ENCODE measurements around the gene NCOA3.

Gene NCOA3

DNA sequence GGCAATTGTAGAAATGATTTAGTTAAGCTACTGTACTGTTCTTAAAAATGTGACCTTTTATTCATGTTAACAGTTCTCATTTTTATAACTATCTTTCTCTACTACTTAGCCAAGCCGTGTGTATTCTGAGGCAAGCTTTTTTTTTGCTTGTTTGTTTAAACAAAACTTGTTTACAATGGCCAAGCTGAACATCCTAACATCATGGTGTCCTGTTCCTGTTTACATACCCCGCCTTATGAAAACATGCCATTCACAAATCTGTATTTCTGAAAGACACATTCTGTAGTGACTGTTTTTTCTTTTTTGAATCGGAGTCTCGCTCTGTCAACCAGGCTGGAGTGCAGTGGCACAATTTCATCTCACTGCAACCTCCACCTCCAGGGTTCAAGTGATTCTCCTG lies 140.9 kb downstream of the NCOA3 start:
- no peak for DNase-seq

DNA sequence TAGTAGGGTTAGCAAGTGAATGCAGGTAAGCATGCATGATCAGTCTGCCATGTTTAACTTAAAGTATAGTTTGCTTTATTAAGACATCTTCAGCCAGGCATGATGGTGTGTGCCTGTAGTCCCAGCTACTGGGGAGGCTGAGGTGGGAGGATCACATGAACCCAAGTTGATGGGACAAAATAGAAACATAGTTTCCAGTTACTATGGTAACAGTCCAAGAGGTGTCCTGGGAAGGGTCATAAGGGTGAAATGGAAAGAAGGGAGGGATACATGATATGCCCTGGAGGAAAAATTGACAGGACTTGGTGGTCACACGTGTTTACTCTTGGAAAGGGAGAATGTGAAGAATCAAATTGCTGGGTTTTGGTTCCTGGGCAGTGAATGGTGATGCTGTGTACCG lies 143.9 kb downstream of the NCOA3 start:
- DNase-seq: no peak

DNA sequence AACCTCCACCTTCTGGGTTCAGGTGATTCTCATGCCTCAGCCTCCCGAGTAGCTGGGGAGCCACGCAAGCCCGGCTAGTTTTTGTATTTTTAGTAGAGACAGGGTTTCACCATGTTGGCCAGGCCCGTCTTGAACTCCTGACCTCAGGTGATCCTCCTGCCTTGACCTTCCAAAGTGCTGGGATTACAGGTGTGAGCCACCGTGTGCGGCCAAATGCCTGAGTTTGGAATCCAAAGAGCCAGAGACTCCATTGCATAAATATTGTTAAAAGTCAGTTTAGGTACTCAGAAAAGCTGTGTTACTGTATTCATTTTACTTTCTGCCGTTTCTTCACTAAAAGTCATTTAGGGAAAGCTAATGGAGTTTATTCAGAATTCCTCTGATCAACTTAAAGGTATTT lies 146.3 kb downstream of the NCOA3 start:
- no peak for DNase-seq

DNA sequence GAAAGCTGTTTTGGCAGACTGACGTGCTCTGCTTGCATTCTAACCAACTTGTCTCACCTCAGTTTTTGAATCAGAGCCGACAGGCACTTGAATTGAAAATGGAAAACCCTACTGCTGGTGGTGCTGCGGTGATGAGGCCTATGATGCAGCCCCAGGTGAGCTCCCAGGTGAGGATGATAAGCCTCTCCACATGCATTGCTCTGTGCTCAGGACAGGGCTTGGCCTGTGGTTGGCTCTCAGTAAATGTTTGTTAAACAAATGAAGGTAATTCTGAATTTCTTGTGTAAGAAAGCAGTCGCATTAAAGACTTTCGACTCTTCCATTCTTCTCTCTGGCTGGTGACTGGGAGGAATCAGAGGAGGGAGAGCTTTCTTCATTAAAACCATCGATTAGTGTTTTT lies 147.3 kb downstream of the NCOA3 start:
- DNase-seq: no peak

DNA sequence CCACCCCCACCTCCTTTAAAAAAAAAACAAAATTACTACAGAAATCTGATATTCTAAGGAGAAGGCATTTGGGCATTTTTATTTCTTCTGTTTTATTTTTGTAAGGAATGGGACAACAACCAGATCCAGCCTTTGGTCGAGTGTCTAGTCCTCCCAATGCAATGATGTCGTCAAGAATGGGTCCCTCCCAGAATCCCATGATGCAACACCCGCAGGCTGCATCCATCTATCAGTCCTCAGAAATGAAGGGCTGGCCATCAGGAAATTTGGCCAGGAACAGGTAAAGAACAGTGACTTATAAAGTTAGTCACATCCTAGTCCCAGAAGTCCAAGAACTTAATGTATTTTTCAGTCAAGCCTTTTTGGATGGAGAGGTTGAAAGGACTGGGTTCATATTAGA lies 150.6 kb downstream of the NCOA3 start:
- no peak for DNase-seq

DNA sequence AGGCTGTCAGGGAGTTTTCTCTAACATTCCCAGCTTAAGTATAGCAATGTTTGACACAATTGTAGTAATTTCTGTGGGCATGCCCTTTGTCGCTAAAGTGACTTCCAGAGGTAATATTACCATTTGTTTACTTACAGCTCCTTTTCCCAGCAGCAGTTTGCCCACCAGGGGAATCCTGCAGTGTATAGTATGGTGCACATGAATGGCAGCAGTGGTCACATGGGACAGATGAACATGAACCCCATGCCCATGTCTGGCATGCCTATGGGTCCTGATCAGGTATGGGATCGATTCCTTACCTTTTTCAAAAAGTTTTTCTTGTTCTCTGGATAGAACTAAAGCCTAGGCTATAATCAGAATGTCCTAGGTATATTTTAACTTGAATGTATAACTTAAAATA lies 151.1 kb downstream of the NCOA3 start:
- DNase-seq: no peak

DNA sequence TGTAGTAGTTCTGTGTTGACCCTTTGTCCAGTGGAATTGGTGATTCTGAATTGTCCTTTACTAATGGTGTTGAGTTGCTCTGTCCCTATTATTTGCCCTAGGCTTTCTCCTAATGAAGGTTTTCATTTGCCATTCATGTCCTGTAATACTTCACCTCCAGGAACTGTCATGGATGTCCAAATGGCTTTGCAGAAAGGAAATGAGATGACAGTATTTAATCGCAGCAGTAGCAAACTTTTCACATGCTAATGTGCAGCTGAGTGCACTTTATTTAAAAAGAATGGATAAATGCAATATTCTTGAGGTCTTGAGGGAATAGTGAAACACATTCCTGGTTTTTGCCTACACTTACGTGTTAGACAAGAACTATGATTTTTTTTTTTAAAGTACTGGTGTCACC lies 152.2 kb downstream of the NCOA3 start:
- no peak for DNase-seq

DNA sequence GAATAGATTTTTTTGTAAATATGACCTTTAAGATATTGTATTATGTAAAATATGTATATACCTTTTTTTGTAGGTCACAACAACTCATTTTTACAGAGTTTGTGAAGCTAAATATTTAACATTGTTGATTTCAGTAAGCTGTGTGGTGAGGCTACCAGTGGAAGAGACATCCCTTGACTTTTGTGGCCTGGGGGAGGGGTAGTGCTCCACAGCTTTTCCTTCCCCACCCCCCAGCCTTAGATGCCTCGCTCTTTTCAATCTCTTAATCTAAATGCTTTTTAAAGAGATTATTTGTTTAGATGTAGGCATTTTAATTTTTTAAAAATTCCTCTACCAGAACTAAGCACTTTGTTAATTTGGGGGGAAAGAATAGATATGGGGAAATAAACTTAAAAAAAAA lies 152.7 kb downstream of the NCOA3 start:
- no peak for DNase-seq

DNA sequence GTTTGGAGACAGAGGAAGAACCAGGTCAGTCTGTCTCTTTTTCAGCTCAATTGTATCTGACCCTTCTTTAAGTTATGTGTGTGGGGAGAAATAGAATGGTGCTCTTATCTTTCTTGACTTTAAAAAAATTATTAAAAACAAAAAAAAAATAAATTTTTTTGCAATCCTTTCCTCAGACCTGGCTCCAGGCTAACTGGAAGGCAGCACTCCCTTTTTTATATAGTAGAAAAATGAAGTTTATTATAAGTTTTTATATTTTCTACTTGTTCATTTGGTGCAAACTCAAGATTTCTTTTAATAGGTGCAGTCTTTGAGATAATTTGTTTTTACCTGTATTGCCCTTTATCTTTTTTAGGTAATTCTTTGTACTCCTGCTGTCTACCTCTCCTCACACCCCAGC lies 153.9 kb downstream of the NCOA3 start:
- no peak for DNase-seq

DNA sequence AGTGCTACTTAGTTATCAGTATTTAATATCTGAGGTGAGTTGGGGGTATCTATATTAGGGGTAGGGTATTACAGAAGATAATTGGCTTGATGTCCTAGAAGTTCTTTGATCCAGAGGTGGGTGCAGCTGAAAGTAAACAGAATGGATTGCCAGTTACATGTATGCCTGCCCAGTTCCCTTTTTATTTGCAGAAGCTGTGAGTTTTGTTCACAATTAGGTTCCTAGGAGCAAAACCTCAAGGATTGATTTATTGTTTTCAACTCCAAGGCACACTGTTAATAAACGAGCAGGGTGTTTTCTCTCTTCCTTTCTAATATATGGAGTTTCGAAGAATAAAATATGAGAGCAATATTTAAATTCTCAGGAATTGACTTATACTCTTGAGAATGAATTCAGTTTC lies 154.6 kb downstream of the NCOA3 start:
- DNase-seq: peak; percentile 23 to 33

DNA sequence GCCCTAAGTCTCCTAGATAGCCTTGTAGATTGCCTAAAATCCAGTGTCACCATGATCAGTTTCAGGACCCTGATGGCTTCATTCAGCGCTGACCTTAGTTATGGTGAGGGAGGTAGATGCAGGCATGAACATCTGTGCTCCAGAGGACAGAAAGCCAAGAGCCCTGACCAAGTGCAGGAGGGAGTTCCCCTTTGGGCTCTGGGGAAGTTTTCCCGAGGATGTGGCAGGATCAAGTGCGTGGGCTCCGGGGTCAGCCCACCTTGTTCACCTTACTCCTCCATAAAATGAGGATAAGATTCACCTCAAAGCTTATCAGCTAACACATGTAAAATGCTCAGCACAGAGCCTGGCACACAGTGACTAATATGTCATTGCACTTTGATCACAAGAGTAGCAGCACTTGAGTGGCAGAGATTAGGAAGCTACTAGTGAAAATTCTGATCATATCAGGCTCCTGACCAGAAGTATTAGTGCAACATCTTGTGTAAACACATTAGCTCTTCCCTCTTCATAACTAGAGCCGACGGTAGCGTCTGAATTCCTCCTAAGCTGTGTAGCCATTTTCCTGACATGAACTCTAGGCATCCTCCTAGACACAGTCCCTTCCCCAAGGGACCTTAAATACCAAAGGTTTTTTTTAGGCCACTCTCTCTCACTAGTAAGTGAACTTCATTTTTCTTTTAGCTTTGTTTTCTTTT lies 158.4 kb downstream of the NCOA3 start:
- DNase-seq: no peak

DNA sequence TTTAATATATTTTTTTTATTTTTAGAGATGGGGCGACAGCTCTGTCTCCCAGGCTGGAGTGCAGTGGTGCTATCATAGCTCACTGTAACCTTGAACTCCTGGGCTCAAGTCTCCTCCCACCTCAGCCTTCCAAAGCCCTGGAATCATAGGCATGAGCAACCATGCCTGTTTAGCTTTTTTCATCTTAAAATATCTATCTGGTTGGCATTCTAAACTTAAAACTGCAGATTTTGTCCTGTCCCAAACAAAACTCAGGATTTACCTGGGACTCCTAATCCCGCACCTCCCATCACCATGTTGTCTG lies 158.9 kb downstream of the NCOA3 start:
- no peak for DNase-seq

DNA sequence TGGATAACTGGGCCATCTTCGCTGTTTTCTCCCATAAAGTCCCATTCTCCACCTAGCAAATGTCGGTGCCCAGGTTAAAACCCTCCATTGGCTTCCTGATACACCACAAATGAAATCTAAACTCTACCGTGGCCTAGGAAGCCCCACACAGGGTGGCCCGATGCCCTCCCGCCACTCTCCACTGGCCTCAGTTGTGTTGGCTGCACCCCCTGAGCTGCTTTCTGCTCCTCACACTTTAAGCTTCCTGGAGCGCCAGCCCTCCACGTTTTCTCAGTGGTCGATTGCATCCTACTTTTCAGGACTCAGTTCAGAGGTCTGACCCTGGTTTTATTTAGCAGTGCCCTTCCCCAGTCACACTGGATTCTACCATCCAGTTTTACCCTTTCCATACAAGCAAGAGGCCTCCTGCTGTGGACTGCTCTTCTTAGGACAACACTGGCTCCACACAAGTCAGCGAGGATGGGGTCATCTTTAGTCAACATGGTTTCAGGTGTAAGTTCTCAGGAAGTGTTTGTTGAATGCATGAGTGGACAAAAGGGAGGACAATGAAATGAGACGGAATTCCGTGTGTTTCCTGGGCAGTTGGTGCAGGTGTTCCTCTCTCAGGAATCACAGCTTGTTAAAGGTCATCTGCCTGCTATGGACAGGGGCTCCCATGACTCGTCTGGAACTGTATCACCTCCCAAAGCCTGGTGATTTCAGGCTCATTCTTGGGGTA lies 159.5 kb downstream of the NCOA3 start:
- no peak for DNase-seq

DNA sequence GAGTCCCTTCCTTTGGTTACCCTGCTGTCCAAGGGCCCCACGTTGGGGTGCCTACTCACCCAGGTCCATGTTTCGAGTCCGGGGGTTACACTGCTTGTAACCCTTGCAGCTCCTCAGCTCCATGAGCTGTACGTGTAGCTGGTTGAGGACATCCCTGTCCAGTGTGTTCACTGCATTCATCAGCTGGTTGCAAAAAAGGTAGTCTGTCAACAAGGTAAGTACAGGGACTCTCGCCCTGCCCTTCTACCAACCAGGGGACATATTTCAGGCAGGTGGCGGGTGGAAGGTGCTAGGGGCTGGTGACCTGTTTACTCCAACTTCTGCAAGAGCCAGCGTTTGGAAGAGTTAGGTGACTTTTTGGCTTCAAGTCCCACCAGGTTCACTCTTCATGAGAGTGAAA lies 160.0 kb downstream of the NCOA3 start:
- no peak for DNase-seq

DNA sequence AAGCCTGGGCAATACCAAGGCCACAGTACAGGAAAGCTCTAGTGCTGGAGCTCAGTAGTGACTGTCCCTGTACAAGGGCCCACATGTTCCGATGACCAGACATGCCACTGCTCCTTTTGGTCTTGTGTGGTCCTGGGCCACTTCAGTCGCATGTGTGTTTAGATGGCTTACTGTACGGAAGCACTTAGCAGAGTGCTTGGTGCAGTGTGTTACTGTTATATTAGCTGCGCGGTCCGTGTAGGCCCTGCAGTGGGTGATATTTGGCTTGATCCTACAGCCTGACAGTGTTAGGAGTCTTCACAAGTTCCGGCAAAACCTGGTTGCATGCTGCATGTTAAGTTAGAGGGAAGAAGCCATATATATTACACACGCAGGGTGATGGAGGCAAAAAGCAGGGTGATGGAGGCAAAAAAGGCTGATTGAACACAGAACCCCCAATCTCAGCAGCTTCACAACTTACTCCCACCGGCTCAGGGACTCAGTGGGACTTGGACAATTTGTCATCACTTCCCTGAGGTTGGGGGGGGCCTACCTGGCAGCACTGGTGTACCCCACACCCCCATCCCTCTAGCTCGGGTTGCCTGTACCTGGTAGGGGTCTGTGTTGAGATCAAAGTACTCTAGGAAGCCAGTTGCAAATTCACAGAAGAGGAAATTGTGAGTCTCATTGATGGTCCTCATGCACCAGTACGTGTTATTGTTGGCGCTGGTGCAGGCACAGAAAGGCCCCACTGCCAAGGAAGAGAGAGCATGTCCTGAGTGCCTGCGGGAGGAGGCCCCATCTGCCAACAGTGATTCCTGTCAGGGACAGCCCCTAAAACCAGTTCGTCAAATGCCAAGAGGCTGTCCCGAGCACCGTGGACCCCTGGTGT lies 161.0 kb downstream of the NCOA3 start:
- DNase-seq: no peak

DNA sequence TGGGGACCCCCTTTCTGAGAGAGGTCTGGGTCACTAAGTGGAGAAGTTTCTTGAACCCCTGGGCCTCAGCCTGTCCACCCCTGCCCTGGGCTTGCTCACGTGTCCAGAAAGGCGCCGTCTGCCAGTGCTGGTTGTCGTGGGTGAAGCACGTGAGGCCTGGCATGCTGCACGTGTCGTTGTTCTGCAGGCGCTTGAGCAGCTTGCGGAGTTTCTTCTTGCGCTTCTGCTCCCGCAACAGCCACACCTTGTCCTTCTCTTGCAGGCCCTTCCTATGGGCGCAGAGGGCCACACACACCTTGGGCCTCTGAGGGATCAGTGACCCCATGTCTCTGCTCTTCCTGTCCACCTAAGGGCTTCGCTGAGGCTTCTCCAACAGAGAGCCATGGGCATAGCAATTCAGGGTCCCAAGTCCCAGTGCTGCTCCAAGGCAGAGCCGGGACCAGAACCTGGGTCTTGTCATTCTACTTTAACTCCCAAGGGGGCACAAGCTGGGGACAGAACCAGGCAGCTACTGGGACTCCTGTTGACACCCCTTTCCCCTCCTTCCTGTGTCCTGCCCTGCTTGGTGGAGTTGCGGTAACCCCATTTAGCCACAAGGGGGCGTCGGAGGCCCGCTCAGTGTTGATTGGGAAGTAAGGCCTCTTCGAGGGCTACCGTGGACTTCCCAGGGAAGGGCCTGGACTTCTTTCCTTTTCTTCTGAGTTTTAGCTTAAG lies 161.8 kb downstream of the NCOA3 start:
- peak; percentile 55 to 94 for DNase-seq

DNA sequence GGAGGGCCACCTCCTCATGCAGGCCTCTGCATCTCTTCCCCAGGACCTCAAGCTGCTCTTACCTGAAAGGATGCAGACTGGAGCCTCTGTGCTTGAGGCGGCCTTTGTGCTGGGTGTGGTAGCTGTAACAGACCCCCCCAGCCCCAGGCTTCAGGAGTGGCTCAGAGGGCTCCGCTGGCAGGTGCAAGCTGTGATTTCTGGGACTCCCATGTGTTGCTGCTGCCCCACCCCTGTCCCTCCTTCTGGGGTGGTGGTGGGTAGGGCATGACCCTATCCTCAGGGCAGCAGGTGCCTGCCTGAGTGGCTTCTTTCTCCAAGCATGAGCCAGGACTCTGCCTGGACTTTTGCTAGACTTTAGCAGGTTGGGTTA lies 162.4 kb downstream of the NCOA3 start:
- DNase-seq: no peak

DNA sequence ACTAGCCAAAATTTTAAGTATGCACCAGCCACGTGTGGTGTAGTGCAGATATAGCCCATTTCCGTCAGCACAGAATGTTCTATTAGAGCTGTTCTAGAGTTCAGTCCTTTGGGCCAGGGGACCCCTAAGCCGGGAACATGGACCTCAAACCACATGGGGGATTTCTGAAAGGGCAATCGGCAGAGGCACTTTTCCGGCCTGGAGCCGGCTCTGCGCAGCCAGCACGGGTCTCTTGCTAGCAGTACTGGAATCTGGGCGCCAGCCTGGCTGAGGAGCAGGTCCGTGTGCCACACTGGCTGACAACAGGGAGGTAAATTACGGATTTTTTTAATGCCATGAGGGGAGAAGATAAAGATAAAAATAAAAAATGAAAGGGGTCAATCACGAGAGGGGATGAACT lies 163.1 kb downstream of the NCOA3 start:
- no peak for DNase-seq

DNA sequence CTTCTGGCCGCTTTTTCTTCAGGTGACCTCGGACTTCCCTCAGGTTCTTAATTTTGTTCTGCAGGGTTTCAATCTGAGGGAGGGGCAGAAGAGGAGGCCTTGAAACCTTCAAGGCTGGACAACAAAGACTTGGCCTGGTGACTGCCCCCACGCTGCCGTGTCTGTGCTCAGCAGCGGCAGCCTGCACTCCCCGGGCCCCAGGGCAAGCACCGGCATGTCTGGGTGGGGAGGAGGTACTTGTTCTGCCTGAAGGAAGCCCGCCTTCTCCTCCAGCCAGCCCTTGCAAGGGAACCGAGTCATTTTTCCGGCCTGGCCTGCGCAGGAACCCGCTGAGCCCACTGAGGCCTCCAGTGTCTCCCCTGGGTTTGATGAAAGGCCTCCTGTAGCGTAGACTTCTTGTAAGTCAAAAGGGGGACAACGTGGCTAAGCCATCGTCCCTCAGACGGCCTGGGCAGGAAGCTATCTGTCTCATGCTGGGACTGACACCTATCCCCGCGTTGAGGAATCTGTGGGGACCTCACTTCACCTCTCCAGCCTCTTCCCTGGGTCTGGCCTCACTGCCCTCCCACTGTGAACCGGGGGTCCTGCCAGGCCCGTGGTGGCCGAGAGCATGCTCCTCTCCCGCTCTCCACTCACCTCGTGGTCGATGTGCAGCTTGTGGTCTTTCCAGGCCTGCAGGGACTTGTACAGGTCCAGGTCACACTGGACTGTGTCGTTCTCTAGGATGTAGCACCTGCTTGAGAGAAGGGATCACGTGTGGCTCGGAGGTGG lies 163.7 kb downstream of the NCOA3 start:
- no peak for DNase-seq

DNA sequence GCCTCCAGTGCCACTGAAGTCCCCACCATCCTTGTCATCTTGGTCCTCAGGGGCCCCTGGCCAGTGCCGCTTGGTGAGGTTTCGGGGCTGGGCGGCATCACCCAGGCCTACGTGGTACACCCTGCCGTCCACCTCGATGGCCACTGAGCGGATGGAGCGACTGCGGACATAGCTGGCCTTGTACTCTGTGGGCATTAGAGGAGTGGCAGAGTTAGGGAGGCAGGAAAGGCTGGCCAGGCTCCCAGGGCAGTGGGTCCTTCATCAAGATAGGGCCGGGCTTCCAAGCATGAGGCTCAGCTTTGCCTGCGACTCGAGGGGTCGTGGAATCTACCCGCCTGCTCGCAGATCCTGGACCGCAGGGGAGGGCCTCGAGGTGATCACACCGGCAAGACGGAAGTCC lies 164.6 kb downstream of the NCOA3 start:
- DNase-seq: no peak

DNA sequence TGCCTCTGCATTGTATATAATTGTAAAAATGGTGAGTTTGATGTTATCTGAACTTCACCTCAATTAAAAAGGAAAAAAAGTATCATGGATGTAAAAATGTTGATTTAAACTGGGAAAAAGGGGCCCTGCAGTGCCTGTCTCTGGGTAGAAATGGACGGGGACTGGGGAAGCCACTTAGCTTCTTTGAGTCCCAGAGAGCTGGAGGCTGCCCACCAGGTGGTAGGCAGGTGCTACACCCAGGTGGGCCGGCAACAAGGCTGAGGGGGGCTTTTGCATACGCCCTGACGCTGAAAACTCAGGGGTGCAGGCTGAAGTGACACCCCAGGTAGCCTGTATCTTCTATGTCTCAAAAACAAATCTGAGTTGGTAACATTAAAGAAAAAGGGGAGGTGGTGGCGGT lies 165.4 kb downstream of the NCOA3 start:
- no peak for DNase-seq

DNA sequence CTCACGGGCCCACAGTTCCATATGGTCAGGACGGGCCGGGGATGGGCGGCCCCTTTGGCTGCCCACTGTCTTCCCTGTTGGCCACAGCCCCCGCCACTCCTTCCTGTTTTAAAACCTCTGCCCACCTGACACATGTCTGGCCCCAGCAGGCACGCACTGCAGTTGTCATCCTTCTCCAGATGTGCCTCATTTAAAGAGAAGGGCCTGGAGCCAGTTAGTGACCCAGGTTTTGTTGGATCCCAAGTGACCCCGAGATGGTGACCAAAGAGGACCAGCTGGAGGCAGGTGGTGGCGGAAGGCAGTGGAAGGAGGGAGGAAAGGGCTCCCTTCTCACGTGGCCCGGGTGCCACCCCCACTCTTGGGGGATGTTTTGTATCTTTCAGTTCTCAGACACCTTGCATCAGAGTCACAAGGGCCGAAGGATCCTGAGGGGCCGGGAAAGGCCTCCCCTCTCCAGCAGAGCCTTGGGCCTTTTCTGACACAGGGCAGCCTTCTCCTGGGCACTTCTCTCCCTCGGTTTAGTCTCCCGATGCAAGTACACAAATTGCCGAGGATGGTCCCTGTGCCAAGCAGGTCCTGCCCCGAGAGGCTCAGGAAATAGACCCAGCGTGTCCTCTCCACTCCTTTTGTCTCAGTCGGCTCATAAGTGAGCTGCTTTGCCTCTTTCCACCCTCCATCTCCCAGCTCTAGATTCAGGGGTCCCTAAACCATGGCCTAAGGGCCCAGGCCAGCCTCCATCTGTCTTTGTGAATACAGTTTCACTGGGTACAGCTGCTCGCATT lies 166.0 kb downstream of the NCOA3 start:
- DNase-seq: no peak

Measured in inflammatory macrophage treated with lipopolysaccharide for 1 hour (primary cell).